Measurements from ENCODE around the gene SENP6. TPM values are rescaled to one million over a fixed set of nuclear protein-coding genes. Genes with fewer than 3 reads are reported as not detected.

SENP6 gene
- total and polyA plus RNA-seq, 2 donors (not counting 1 experiment from before 2014, with no cell fraction given), result 30.8 to 161 TPM

DNA sequence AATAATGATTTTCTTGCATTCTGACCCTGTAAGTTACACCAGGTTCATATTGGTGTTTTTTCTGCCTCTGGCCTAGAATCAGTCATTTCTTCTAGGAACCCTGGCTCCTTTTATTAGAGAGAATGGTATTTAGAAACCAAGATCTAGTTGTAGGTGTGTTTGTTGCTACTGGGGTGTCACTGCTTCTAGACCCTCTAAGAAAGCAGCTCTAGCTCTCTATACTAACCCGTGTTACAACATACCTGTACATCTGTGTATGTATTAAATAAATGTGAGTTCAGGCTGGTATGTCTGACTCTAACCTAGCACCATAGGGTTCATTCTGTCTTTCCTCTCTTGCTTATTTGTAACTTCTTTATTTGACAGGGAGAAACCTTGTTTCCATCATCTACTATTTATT, 16.8 kb downstream of the SENP6 start:
- Histone ChIP-seq H3K27ac (ENCODE audit: low read length in 2 of 2) (no peak overlapping the region), H3K36me3 (replicated peaks in 1 of 2; ENCODE audit: control extremely low read depth in 1 of 2, control insufficient read depth in 1 of 2, extremely low read depth in 1 of 2, insufficient read depth in 2 of 2, low read length in 1 of 2) (no peaks in the 10 kb centered on the region), H2AFZ (ENCODE audit: insufficient read depth, low read depth, low read length, poor library complexity, severe bottlenecking) (no peak overlapping the region), H3K27me3 (replicated peaks in 1 of 4; ENCODE audit: control extremely low read depth in 1 of 4, control insufficient read depth in 3 of 4, insufficient read depth in 4 of 4, low read length in 3 of 4) (no peaks in the 10 kb centered on the region), H3K4me2 (replicated peaks; ENCODE audit: low read depth, low read length, poor library complexity, severe bottlenecking) (peak overlapping the region; percentile 14), H3K4me3 (ENCODE audit: control extremely low read depth in 1 of 5, extremely low read depth in 1 of 5, insufficient read depth in 1 of 5, low read depth in 2 of 5, low read length in 4 of 5) (no peak overlapping the region), H4K20me1 (ENCODE audit: control insufficient read depth, insufficient read depth, low read length, poor library complexity, severe bottlenecking) (peaks cover 77% of the 10 kb centered on the region), H3K9me3 (ENCODE audit: control extremely low read depth in 1 of 3, control insufficient read depth in 2 of 3, insufficient read depth in 1 of 3, low read length in 2 of 3) (no peaks in the 10 kb centered on the region), H3K79me2 (ENCODE audit: control insufficient read depth, insufficient read depth, low read length) (peaks cover 90% of the 10 kb centered on the region), H3K9ac (ENCODE audit: low read length) (no peak overlapping the region), H3K4me1 (ENCODE audit: control insufficient read depth in 2 of 2, insufficient read depth in 2 of 2, low read length in 2 of 2) (peaks cover 23 to 43% of the 10 kb centered on the region in 2 donors)
- Mint-ChIP-seq H3K27me3 (no peaks in the 10 kb centered on the region), H3K4me3 (no peak overlapping the region), H3K27ac (no peak overlapping the region), H3K9me3 (ENCODE audit: insufficient read depth) (no peaks in the 10 kb centered on the region), H3K4me1 (peaks cover 61% of the 10 kb centered on the region)
- no CpG with 5 or more reads among the region's 1 CpG for WGBS (ENCODE audit: insufficient coverage)
- ChIA-PET CTCF (interaction anchor here (0.6 kb wide), 1 partner anchor 40 kb away, joined by 3 read pairs; no protein-coding TSS in a partner anchor), POLR2A (no interaction called here)
- ATAC-seq (ENCODE audit: low read depth), result no peak
- intact Hi-C loops (cut with micrococcal nuclease), result no loop called here
- DNase-seq, result no peak
- TF ChIP-seq, protein P1, sequence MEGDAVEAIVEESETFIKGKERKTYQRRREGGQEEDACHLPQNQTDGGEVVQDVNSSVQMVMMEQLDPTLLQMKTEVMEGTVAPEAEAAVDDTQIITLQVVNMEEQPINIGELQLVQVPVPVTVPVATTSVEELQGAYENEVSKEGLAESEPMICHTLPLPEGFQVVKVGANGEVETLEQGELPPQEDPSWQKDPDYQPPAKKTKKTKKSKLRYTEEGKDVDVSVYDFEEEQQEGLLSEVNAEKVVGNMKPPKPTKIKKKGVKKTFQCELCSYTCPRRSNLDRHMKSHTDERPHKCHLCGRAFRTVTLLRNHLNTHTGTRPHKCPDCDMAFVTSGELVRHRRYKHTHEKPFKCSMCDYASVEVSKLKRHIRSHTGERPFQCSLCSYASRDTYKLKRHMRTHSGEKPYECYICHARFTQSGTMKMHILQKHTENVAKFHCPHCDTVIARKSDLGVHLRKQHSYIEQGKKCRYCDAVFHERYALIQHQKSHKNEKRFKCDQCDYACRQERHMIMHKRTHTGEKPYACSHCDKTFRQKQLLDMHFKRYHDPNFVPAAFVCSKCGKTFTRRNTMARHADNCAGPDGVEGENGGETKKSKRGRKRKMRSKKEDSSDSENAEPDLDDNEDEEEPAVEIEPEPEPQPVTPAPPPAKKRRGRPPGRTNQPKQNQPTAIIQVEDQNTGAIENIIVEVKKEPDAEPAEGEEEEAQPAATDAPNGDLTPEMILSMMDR (IDR thresholded peaks at IDR 0.05), result no peak
- TF ChIP-seq EZH2 (IDR thresholded peaks at IDR 0.05; ENCODE audit: borderline replicate concordance, insufficient read depth, low read depth, low read length, poor library complexity, severe bottlenecking), result no peak

DNA sequence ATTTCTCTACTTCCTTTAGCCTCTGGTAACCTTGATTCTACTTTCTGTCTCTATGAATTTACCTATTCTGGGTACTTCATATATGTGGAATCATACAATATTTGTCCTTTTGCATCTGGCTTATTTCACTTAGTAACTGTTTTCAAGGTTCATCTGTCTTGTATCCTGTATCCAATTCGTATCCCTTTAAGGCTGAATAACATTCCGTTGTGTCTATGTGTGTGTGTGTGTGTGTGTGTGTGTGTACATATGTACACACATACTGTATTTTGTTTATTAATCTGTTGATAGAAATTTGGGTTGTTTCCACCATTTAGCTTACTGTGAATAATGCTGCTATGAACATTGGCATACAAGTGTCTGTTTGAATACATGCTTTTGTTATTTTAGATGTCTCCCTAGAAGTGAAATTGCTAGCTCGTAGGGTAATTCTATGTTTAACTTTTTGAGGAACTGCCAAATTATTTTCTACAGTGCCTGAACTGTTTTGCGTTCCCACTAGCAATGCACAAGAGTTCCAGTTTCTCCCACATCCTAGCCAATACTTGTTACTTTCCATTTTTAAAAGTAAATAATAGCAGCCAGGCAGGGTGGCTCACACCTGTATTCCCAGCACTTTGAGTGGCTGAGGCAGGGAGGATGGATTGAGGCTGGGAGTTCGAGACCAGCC, 17.7 kb downstream of the SENP6 start:
- H3K4me3 Mint-ChIP-seq, result no peak overlapping the region
- Histone ChIP-seq H3K79me2 (ENCODE audit: control insufficient read depth, insufficient read depth, low read length) (peaks cover 81% of the 10 kb centered on the region), H4K20me1 (ENCODE audit: control insufficient read depth, insufficient read depth, low read length, poor library complexity, severe bottlenecking) (peaks cover 69% of the 10 kb centered on the region), H2AFZ (ENCODE audit: insufficient read depth, low read depth, low read length, poor library complexity, severe bottlenecking) (no peak overlapping the region), H3K36me3 (replicated peaks in 1 of 2; ENCODE audit: control extremely low read depth in 1 of 2, control insufficient read depth in 1 of 2, extremely low read depth in 1 of 2, insufficient read depth in 2 of 2, low read length in 1 of 2) (no peaks in the 10 kb centered on the region), H3K27me3 (replicated peaks in 1 of 4; ENCODE audit: control extremely low read depth in 1 of 4, control insufficient read depth in 3 of 4, insufficient read depth in 4 of 4, low read length in 3 of 4) (no peaks in the 10 kb centered on the region), H3K9ac (ENCODE audit: low read length) (no peak overlapping the region), H3K4me2 (replicated peaks; ENCODE audit: low read depth, low read length, poor library complexity, severe bottlenecking) (peak overlapping the region; percentile 7), H3K27ac (ENCODE audit: low read length in 2 of 2) (peak overlapping the region in 1 of 2 donors; percentile 48), H3K4me3 (ENCODE audit: control extremely low read depth in 1 of 5, extremely low read depth in 1 of 5, insufficient read depth in 1 of 5, low read depth in 2 of 5, low read length in 4 of 5) (no peak overlapping the region), H3K4me1 (ENCODE audit: control insufficient read depth in 2 of 2, insufficient read depth in 2 of 2, low read length in 2 of 2) (peaks cover 22 to 38% of the 10 kb centered on the region in 2 donors), H3K9me3 (ENCODE audit: control extremely low read depth in 1 of 3, control insufficient read depth in 2 of 3, insufficient read depth in 1 of 3, low read length in 2 of 3) (no peaks in the 10 kb centered on the region)
- CTCF ChIA-PET, result no interaction called here
- no peaks in the 10 kb centered on the region for H3K9me3 Mint-ChIP-seq (ENCODE audit: insufficient read depth)
- ATAC-seq (ENCODE audit: low read depth) (no peak), DNase-seq (no peak)
- H3K27ac Mint-ChIP-seq, result no peak overlapping the region
- H3K4me1 Mint-ChIP-seq, result peaks cover 55% of the 10 kb centered on the region
- intact Hi-C loops (cut with micrococcal nuclease), result no loop called here
- H3K27me3 Mint-ChIP-seq, result no peaks in the 10 kb centered on the region
- TF ChIP-seq, protein P1 (IDR thresholded peaks at IDR 0.05), result no peak
- no peak for TF ChIP-seq EZH2 (IDR thresholded peaks at IDR 0.05; ENCODE audit: borderline replicate concordance, insufficient read depth, low read depth, low read length, poor library complexity, severe bottlenecking)
- POLR2A ChIA-PET, result interaction anchor here (0.7 kb wide), 1 partner anchor 18 kb away, joined by 3 read pairs; the partner anchor contains the start of gene SENP6
- WGBS (ENCODE audit: insufficient coverage), result no CpG with 5 or more reads among the region's 5 CpGs

All from B cell (primary cell).